Bronchial epithelial cell (primary cell): ENCODE data around the gene C22orf42. TPM values are rescaled to one million over a fixed set of nuclear protein-coding genes. Genes with fewer than 3 reads are reported as not detected.

ENCODE experiments used
- DNase-seq: peaks from one replicate; pipeline ENCODE4 v3.0.0-alpha.2; 2010; ENCODE audit warnings: low read depth
- FAIRE-seq: peaks from 2 replicates; lab custom pipeline; 2011; peaks lifted over from hg19 to GRCh38; lab: Jason Lieb, UNC
- H3K27me3 ChIP-seq: 2 replicates; pipeline ENCODE4 v1.5.1; 2011; ENCODE audit warnings: low read length; ENCODE audit not compliant: control insufficient read depth, insufficient read depth
- H3K36me3 ChIP-seq: 2 replicates; pipeline ENCODE4 v1.5.1; 2011; ENCODE audit warnings: low read length; ENCODE audit not compliant: control insufficient read depth, insufficient read depth
- H3K4me3 ChIP-seq: 2 replicates; pipeline ENCODE4 v1.5.1; 2011; ENCODE audit warnings: mild to moderate bottlenecking, low read depth, low read length, control low read depth
- total RNA-seq: library from RNA; depleted of rRNA; stranded (reverse); fragments of >200 nt; gene quantifications from 2 replicates; pipeline ENCODE4 v1.2.1, GENCODE V29; 2014
- TF ChIP-seq, protein P1 (sequence below): IDR thresholded peaks from 2 replicates; pipeline ENCODE4 v1.5.1; 2011; ENCODE audit warnings: mild to moderate bottlenecking, moderate library complexity, low read length, control low read depth, inconsistent platforms; ENCODE audit not compliant: insufficient read depth, severe bottlenecking

The C22orf42 gene
- total RNA-seq, 1 donor from 2014 or later, result not detected

GRCh38 chr22:32132783-32133182, 26.3 kb downstream of the C22orf42 start:
- no peak for DNase-seq
- no peak overlapping the region for H3K4me3 ChIP-seq
- no peak for FAIRE-seq
- no peaks in the 10 kb centered on the region for H3K36me3 ChIP-seq
- TF ChIP-seq, protein P1, sequence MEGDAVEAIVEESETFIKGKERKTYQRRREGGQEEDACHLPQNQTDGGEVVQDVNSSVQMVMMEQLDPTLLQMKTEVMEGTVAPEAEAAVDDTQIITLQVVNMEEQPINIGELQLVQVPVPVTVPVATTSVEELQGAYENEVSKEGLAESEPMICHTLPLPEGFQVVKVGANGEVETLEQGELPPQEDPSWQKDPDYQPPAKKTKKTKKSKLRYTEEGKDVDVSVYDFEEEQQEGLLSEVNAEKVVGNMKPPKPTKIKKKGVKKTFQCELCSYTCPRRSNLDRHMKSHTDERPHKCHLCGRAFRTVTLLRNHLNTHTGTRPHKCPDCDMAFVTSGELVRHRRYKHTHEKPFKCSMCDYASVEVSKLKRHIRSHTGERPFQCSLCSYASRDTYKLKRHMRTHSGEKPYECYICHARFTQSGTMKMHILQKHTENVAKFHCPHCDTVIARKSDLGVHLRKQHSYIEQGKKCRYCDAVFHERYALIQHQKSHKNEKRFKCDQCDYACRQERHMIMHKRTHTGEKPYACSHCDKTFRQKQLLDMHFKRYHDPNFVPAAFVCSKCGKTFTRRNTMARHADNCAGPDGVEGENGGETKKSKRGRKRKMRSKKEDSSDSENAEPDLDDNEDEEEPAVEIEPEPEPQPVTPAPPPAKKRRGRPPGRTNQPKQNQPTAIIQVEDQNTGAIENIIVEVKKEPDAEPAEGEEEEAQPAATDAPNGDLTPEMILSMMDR, result no peak
- H3K27me3 ChIP-seq, result no peaks in the 10 kb centered on the region

DNA sequence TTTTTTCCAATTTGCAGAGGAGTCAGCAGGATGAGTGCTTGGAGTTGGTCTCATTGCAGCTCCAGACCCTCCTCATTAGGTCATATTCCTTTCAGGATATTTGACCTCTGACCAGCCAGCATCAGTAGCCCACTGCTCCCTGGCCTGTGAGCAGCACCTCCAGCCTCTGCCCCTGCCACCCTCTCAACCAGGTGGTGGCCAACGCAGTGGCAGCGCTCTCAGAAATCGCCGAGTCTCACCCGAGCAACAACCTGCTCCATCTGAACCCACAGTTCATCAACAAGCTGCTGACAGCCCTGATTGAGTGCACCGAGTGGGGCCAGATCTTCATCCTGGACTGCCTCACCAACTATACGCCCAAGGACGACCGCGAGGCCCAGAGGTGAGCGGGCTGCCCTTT, 27.0 kb downstream of the C22orf42 start:
- DNase-seq (no peak), FAIRE-seq (no peak)
- no peaks in the 10 kb centered on the region for H3K27me3 ChIP-seq
- TF ChIP-seq, protein P1, result no peak
- H3K36me3 ChIP-seq, result no peaks in the 10 kb centered on the region
- no peak overlapping the region for H3K4me3 ChIP-seq

DNA sequence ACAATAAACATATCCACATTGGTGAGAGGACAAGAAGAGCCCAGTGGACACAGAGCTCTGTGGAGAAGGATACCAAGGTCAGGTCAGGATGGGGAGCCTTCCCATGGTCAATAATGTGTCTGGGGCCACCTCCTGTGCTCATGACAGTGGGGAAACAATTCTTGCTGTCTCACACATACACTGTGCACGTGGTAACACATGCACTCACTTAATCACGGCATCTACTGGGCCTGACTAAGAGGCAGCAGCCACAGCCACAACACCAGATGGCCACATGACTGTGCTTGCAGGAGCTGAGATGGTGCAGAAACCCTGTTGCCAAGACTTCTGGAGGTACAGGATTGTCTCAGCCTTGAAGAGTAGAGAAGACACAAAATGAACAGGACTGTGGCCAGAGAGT, 28.6 kb downstream of the C22orf42 start:
- Histone ChIP-seq H3K27me3 (no peaks in the 10 kb centered on the region), H3K4me3 (no peak overlapping the region), H3K36me3 (no peaks in the 10 kb centered on the region)
- DNase-seq, result no peak
- TF ChIP-seq, protein P1, result no peak
- no peak for FAIRE-seq

GRCh38 chr22:32127904-32128303, 31.2 kb downstream of the C22orf42 start:
- FAIRE-seq (no peak), DNase-seq (no peak)
- no peak overlapping the region for H3K4me3 ChIP-seq
- TF ChIP-seq, protein P1, result no peak
- no peaks in the 10 kb centered on the region for H3K36me3 ChIP-seq
- no peaks in the 10 kb centered on the region for H3K27me3 ChIP-seq

GRCh38 chr22:32123657-32124056, 35.4 kb downstream of the C22orf42 start:
- FAIRE-seq (no peak), DNase-seq (no peak)
- Histone ChIP-seq H3K36me3 (no peaks in the 10 kb centered on the region), H3K4me3 (no peak overlapping the region), H3K27me3 (no peaks in the 10 kb centered on the region)
- TF ChIP-seq, protein P1, result peak; percentile 14

DNA sequence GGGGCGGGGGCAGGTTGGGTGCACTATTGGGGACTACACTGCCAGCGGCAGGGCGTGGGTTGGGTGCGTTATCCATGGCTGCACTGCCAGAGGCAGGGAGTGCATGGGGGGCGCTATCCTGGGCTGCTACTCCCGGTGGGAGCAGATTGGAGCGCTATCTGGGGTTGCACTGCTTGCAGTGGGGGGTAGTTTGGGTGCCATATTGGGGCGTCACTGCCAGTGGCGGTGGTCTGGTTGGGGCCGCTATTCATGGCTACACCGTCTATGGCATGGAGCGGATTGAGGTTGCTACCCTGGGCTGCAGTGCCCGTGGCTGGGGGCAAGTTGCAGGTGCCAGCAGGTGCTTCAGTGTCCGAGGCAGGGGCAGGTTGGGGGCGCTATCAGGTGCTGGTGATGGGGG, 36.2 kb downstream of the C22orf42 start:
- FAIRE-seq (no peak), DNase-seq (no peak)
- TF ChIP-seq, protein P1, result no peak
- H3K27me3 ChIP-seq, result no peaks in the 10 kb centered on the region
- no peak overlapping the region for H3K4me3 ChIP-seq
- H3K36me3 ChIP-seq, result no peaks in the 10 kb centered on the region
